GM18867 (cell line): ENCODE measurements around the gene PCAT6.
A peak's percentile ranks its signal among the peaks of the same experiment; 100 is the strongest.
"Not testable (repeated sequence)": the region's sequence is repeated elsewhere in the genome, so short reads cannot be mapped to it uniquely, and the experiment has no call there.

Experiments
- ATAC-seq: cut with Tn5 transposase; IDR thresholded peaks from one replicate; pipeline ENCODE4 v1.9.1; 2021; ENCODE audit warnings: mild to moderate bottlenecking, moderate library complexity; ENCODE audit not compliant: unreplicated experiment

PCAT6 gene

DNA sequence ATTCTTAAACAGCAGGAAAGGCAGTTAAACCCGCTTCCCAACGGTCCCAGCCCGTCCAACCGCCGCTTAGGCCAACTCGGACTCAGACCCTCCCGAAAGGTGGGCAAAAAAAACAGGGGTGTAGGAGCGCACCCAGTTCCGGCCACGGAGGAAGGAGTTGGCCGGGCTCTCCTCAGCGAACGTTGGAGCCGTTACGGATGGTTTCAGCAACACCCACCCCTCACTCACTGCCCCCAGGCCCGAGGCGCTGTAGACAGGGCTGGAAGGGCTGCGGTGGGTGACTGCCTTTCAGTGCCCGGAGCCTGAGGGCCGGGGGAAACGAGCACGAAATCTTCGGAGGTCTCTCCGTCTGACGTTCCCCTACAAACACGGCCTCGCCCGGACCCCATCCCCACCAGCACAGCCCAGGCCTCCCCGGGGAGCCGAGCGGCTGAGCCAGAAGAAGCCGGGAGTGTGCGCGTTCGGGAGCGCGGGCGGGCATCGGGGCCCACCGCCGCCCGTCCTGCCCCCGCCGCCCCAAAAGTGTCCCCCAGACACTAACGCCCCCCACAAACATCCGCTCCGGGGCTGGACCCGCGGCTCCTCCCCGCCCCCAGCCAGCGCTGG, 3.8 kb upstream of the PCAT6 start:
- no peak for ATAC-seq

DNA sequence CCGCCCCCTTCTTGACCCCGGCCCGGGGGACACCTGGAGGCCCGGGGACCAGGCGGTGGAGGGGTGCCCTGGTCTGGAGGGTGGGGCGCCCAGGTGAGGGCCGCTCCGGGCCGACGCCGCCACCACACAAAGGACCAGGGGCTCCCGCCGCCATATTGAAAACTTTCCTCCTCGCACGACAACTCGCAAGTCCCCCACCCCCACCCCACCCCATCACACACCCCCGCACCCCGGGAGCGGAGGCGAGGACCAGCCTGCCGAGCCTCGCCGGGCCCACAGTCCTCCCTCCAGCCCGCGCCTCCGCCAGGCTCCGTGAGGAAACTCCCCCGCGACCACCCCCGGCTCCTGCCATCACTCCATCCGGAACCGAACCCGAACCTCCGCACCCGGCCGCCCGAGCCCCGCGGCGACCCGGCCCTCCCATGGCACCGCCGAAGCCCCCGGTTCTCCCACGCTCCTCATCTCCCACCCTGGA, 3.3 kb upstream of the PCAT6 start:
- ATAC-seq: no peak

DNA sequence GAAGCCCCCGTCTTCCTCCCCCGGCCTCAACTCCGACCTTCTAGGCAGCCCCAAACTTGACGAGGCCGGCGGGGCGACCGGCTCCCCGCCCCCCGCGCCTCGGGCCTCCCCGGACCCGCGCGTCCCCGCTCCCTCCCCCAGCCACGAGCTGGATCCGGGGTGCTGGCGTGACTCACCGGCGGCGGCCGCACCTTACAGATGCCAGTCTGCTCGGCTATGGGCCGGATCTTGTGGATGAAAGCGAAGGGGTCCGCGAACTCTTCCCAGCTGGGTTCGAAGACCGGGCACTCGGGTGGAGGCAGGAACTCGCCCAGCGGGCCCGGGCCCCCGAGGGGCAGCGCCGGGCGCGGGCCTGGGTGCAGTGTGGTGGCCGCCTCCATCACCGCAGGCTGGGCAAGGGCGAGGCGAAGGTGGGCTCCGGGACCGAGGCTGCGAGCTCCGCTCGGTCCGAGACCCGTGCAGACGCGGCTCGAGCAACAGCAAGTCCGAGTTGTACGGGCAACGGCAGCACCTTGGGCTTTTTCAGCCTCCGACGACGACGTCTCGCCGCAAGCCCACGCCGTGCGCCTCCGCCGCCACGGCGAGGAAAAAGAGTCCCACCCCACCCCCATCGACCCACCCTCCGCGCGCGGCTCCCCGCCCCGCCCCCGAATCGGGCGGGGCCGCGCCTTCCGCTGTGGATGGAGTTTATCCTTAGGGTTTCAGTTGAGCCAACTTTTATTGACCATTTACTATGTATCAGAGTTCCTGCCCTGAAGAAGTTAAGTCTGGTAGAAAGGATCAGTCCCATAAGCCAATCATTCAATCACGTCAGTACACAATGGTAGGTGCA, 2.6 kb upstream of the PCAT6 start, which contains the start of gene KDM5B:
Gene KDM5B, minus strand, starts transcription at position 496 of the 832 bp plus-strand sequence. Its CDS starts 116 bp downstream, at position 380.
- no peak for ATAC-seq

DNA sequence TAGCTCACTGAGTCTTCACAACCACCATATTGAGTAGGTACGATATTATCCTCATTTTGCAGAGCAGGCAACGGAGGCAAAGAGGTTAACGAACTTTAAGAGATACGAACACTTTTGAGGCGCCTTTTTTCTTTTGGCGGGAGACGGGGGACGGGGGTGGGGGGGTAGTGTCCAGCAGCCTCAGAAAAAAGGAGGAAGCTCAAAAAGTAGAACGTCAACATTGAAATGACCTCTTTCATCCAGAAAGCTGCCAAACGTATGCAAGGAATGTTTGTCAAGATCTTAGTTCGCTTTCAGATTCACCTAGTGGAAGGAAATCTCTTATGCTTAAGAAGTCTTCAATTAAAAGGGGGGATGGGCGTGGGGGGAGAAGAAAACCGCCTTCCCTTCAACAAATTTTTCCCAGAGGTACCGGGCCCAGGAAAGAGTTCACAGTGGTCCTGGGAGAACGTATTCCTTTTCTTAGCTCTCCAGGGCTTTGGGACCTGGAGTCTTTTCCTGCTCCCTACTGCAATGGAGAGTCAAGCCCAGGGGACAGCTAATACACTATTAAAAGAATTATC, 1.1 kb upstream of the PCAT6 start:
- ATAC-seq: no peak

DNA sequence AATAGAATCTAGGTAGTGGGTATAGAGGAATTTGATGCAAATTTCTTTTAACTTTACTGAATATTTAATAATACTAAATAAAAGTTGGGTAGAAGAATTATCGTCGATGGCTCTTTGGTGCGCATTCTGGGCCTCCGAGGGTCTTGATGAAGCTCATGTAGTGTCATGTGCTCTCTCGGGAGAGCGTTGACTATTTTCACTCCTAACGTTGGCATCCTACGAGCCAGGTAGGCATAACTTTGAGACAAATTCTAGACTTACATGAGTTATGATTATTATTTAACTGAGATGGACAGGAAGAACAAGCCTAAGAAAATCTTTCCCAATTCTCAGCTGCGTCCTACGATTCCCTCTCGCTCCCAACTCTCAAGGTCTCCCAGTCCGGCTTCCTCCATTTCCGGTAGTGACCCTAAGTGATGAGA, 550 bp upstream of the PCAT6 start:
- ATAC-seq: no peak

DNA sequence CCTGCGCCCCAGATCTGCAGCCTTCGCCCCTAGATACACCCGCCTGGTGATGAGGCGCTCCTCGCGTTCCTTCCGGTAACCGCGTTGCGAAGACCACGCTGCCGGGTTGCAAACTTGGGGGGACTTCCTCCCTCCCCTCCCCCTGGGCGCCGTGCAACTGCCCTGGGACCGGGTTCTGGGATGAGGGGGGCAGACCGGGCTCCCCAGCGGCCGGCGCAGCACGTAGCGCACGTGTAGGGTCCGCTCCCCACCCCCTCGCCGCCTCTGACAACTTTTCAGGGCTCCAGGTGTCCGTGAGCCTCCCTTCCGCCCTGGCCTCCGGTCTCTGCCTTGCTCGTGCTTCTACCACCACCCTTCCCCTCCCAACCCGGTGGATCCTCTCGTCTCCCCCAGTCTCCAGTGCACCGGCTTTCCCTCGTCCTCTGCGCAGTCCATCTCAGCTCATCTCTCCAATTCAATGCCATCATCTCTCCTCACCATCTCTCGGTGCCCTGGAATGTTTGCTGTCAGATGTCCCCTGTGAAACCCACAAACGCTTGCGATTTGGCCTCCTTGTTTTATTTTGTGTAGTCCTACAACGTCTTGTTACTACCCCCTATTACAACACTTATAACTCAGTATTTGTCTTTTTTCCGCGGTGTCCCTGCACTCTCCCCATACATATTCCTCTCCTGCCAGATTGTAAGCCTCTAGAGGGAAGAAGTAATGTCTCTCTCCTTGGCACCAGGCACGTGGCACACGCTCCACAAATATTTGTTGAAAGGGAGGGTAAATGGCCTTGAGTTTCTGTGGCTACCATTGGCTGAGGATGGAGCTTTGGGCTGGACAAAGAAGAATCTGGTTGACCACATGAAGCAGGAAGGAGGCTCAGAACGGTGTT, 782 bp downstream of the PCAT6 start:
- ATAC-seq: peak; percentile 18

DNA sequence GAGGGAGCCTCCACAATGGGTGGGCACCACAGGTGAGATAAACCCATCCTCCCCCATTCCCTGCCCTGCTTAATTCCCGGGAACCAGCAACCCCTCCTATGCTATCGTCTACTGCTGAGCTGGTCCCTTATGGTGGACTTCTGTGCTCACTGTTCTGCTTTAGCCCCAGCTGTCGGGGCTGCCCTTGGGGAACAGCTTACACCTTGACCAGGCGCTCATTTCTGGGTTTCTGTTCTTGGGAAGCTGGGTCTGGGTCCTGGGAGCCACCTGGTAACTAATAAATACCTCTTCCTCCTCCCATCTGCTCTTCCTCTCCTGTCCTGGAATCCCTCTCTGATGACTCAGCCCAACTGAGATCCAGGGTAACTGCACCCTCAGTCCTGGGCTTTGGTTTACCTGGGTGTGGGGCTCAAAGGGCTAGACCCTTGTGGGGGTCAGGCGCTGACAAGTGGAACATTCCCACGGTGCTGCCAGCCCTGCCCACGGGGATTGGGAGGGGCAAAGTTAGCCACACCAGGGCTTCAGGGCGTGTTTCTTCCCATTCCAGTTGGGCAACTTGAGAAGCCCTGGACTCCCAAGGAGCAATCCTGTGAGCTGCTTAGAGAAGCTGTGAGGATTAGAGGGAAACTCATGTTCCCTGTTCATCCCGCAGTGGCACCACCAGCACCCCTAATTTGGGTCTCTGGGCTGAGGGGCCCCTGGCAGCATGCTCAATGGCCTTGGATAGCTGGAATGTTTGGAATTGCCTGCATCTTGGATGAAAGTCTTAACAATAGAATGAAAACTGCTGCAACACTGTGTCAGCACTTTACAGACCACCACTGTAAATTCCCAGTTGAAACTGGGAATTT, 1.6 kb downstream of the PCAT6 start:
- ATAC-seq: no peak

DNA sequence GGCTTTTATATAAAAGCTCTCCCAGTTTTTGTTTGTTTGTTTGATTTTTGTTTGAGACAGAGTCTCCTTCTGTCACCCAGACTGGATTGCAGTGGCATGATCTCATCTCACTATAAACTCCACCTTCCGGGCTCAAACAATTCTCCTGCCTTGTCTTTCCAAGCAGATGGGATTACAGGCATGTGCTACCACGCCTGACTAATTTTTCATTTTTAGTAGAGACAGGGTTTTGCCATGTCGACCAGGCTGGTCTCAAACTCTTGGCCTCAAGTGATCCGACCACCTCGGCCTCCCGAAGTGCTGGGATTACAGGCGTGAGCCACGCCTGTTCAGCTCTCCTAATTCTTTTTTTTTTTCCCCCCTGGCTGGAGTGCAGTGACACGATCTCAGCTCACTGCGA, 4.4 kb downstream of the PCAT6 start:
- no peak for ATAC-seq

DNA sequence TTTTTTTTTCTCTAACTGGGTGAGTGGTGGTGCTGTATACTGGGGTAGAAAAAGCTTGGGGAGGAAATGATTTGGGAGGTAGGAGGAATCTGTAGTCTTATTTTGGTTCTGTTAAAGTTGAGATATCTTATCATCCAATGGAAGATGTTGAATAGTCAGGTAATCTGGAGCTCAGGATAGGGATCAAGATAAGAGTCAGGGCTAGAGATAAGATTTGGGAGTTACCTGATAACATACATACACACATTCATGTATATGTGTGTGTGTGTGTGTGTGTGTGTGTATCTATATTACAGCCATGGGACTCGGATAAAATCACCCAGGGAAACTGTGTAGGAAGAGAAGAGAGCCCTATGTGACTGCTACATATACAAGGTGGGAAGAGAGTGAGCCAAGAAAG, 8.1 kb downstream of the PCAT6 start:
- no peak for ATAC-seq

DNA sequence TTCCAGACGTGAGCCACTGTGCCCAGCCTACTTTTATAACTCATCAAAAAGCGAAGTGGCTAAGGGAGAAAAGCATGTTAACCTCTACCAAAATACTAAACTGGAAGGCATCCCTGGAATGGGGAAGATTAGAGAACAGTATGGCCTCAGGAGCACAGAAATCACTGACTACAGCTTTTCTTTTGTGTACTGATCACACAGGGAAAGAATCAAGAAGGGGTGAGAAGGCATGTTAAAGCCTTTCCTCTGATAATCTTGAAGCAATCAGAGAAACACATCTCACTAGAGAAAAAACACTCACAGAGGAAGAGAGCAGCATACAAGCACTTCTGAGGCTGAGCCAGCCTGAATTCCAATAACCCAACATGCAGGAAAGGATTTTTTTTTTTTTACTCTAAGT, 10.7 kb downstream of the PCAT6 start:
- ATAC-seq: no peak

DNA sequence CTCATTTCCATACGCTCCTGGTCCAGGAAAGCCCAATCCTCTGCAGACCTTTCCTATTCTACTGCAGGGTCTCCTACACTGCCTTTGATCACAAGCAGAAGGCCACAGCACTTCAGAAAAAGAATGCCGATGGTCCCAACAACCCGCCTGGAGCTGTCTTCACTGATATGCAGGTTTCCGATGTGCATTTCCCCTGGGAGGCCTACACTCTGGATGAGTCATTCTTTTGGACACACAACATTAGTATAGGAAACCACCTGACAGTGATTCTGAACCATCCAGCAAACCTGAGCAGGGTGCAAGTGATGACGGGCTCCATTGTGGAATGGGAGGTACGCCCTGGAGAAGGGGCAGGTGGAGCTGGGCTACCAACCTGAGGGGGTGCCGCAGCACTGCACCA, 15.0 kb downstream of the PCAT6 start:
- ATAC-seq: no peak

DNA sequence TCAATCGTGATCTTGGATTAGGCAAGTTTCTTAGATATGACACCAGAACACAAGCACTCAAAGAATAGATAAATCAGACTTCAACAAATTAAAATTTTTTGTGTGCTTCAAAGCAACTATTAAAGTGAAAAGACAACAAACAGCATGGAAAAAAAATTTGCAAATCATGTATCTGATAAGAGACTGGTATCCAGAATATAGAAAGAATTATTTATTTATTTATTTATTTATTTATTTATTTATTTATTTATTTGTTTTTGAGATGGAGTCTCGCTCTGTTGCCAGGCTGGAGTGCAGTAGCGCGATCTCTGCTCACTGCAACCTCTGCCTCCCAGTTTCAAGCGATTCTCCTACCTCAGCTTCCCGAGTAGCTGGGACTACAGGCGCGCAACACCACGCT, 18.5 kb downstream of the PCAT6 start:
- ATAC-seq: not testable (repeated sequence)

DNA sequence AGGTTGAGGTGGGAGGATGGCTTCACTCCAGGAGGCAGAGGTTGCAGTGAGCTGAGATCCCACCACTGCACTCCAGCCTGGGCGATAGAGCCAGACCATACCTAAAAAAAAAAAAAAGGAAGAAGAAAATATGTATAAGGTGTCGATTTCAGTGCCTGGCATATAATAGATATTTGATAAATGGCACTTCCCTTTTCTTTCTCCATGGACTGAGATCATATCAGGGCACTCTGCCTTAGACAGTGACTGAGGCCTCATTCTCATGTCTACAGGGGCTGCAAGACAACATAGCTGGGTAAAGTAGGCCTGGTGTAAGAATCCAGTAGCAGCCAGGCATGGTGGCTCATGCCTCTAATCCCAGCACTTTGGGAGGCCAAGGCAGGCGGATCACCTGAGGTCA, 21.2 kb downstream of the PCAT6 start:
- ATAC-seq: no peak

DNA sequence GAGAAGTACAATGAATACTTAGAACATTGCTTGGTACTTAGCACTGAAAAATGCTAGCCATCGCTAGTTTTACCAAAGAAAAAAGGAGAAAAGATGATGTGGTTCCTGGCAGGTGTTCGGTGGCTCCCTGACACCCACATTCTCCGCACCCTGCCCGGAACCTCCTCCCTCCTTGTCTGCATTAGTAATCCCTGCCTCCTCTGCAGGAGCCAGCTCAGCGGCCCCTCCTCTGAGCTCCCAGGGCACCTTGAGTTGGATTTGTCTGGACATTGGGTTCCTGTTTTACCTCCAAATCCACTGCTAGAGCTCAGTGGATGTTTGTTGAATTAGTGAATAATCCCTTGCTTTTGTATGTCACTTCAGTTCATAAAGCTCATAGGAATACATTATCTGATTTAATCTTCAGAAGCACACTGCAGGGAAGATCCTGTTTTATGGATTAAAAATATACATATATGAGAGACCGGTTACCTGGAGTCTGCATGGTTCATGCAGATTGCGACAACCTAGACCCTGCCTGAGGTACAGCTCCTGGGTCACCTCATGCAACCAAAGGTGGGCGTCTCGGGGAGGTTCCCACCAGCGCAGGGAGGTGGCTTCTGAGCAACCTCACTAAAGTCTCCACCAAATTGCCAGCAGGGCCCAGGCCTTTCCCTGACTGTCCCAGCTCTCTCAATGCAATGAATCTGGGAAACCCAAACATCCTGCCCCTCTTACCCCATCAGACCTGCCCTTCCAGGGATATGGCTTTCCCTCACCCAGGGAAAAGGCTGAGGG, 24.2 kb downstream of the PCAT6 start:
- ATAC-seq: no peak

DNA sequence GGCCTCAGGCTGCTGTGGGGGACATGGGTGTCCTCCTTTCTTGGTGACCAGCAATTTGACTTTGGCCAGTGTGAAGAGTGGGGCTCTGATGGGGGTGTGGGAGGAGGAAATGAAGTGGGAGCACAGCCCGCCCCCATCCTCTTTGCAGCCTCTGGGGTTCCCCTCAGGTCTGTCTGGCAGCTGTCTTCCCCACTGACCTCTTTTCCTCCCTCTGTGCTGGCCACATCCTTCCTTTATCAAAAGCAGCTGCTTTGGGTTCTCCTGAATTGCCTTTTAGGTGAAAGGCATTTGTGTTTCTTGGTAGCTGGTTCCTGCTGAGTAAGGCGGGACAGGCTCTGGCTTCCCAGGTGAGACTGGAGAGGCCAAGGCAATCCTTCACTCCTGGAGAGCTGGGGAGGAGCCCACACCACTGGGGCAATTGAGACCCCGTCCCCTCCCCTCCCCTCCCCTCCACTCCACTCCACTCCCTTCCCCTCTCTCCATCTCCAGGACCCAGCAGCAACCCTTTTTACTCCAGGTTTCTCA, 24.9 kb downstream of the PCAT6 start:
- ATAC-seq: no peak

DNA sequence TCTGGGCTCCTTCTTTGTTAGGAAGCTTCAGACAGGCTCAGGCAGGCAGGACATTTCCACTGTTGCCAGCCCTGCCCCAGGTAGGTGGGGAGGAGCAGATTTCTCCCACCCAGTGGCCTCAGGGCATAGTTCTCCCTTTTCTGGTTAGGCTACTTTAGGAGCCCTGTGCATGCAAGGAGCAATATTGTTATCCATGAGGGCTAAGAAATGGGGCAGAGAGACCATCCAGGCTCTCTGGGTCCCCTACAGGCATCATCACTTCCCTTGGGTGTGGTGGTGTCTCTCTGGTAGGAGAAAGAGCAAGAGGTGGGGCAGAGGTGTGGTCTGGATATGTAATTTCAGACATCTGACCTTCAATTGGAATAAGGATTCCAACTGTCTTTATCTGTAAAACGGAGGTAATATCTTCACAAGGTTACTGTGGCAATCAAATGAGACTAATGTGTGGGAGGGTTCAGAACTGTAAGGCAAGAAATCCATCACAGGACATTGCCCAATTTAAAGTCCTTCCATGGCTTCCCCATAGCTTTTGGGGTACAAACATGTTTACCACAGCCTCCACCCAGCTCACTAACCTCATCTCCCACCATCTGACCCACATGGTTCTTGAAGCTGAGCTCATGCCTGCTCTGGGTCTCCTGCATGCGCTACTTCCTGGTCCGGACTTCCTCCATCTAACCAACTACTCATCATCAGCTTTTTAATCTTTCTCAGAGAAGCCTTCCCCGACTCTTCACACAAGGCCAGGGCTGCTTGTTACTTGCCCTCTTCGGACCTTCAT, 26.1 kb downstream of the PCAT6 start:
- ATAC-seq: no peak

DNA sequence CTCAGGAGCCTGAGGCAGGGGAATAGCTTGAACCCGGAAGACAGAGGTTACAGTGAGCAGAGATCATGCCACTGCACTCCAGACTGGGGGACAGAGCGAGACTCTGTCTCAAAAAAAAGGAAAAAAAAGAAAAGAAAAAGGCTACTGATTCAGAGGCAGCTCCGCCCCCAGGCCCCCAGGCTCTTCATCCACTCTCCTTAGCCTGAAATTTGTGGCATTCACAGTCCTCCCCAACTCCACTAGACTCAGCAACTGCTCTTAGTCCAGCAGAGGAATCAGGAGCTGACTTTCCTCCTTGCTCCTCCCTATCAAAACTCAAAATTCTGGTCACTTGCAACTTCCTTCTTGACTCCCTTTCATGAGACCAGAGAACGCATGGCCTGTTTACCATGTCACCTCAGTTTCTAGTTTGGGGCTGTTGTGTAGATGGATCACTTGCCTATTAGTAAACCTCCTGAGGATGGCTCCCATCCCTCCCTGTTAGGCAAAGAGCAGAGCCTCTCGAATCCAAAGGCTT, 27.1 kb downstream of the PCAT6 start:
- ATAC-seq: no peak

DNA sequence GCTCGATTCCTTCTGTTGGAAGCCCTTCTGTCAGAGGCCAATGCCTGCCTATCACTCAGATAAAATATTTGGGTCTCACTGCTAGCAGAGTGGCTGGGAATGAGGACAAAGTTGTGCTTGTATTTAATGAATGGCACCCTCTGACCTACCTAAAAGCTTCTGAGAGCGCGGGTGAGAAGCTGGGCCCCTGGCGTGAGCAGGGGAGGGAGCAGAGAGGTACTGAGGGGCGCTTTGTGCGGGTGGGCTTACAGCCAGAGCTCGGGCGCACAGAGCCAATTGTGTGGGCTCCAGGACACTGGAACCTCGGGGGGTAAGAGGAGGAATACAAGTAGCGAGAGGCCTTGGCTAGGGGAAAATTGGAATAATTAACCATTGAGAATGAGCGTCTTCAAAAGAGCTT, 32.3 kb downstream of the PCAT6 start:
- ATAC-seq: no peak
